Stimulated activated CD8-positive, alpha-beta memory T cell treated with anti-CD3 and anti-CD28 coated beads, Interleukin-7, amount 100 ng/mL, for 24 hours (primary cell): ENCODE measurements around the gene HS3ST4.

ENCODE experiments used
- DNase-seq: peaks from one replicate; pipeline ENCODE4 v3.0.0-alpha.2; 2020; ENCODE audit warnings: low read depth

Gene HS3ST4

GRCh38 chr16:26108836-26109505, 417.2 kb downstream of the HS3ST4 start:
- no peak for DNase-seq

- DNase-seq: no peak
These were observed 420.1 kb downstream of the HS3ST4 start for GRCh38 chr16:26111900-26112299.

GRCh38 chr16:26118575-26118974, 426.8 kb downstream of the HS3ST4 start:
- no peak for DNase-seq

GRCh38 chr16:26120729-26121128, 429.0 kb downstream of the HS3ST4 start:
- DNase-seq: no peak

GRCh38 chr16:26128296-26128695, 436.5 kb downstream of the HS3ST4 start:
- no peak for DNase-seq

- no peak for DNase-seq
These were observed 438.2 kb downstream of the HS3ST4 start for GRCh38 chr16:26129997-26130396.

- no peak for DNase-seq
These were observed 441.8 kb downstream of the HS3ST4 start for GRCh38 chr16:26133416-26134093.

- no peak for DNase-seq
These were observed 442.8 kb downstream of the HS3ST4 start for GRCh38 chr16:26134588-26134987.

- DNase-seq: no peak
These were observed 446.2 kb downstream of the HS3ST4 start for GRCh38 chr16:26137956-26138355.

GRCh38 chr16:26139091-26139490, 447.3 kb downstream of the HS3ST4 start:
- no peak for DNase-seq

GRCh38 chr16:26139884-26140283, 448.1 kb downstream of the HS3ST4 start:
- DNase-seq: no peak

GRCh38 chr16:26149364-26150190, 457.8 kb downstream of the HS3ST4 start:
- no peak for DNase-seq

GRCh38 chr16:26155221-26155620, 463.5 kb downstream of the HS3ST4 start:
- no peak for DNase-seq

GRCh38 chr16:26157319-26157718, 465.6 kb downstream of the HS3ST4 start:
- DNase-seq: no peak

GRCh38 chr16:26158142-26158759, 466.5 kb downstream of the HS3ST4 start:
- no peak for DNase-seq

GRCh38 chr16:26161461-26162180, 469.9 kb downstream of the HS3ST4 start:
- DNase-seq: no peak

GRCh38 chr16:26169473-26169872, 477.7 kb downstream of the HS3ST4 start:
- no peak for DNase-seq

- no peak for DNase-seq
These were observed 484.2 kb downstream of the HS3ST4 start for GRCh38 chr16:26175944-26176343.

- no peak for DNase-seq
These were observed 485.7 kb downstream of the HS3ST4 start for GRCh38 chr16:26177438-26177837.

GRCh38 chr16:26178298-26178697, 486.5 kb downstream of the HS3ST4 start:
- DNase-seq: no peak

GRCh38 chr16:26186091-26186615, 494.4 kb downstream of the HS3ST4 start:
- no peak for DNase-seq
